Kidney (tissue), 14 donors: ENCODE data around the gene ARMH2. TPM values are rescaled to one million over a fixed set of nuclear protein-coding genes. Genes with fewer than 3 reads are reported as not detected.

Experiments
- DNase-seq, 5 donors: peaks; one replicate each; pipeline ENCODE4 v3.0.0-alpha.2; 2013 to 2020
- FAIRE-seq: peaks from 2 replicates; lab custom pipeline; 2012; peaks lifted over from hg19 to GRCh38; lab: Jason Lieb, UNC
- H3K27ac ChIP-seq, 2 donors: one replicate each; pipeline ENCODE4 v1.7.0; 2013; ENCODE audit warnings: low read depth in 2 of 2, low read length in 2 of 2, inconsistent platforms in 1 of 2
- H3K27me3 ChIP-seq: one replicate; pipeline ENCODE4 v1.7.1; 2013; ENCODE audit warnings: low read length, inconsistent platforms; ENCODE audit not compliant: control insufficient read depth, insufficient read depth
- H3K36me3 ChIP-seq, 3 donors: one replicate each; pipeline versions ENCODE4 v1.7.0 to v1.7.1; 2013; ENCODE audit warnings: low read length in 3 of 3, control low read depth in 1 of 3, inconsistent platforms in 1 of 3; ENCODE audit not compliant: insufficient read depth in 3 of 3, control insufficient read depth in 2 of 3
- H3K4me1 ChIP-seq, 3 donors: one replicate each; pipeline versions ENCODE4 v1.7.0 to v1.7.1; 2013; ENCODE audit warnings: low read length in 3 of 3, inconsistent platforms in 1 of 3, low read depth in 1 of 3; ENCODE audit not compliant: control insufficient read depth in 2 of 3, insufficient read depth in 2 of 3
- H3K4me3 ChIP-seq, 3 donors: one replicate each; pipeline versions ENCODE4 v1.7.0 to v1.8.1; 2013; ENCODE audit warnings: low read length in 3 of 3, control low read depth in 1 of 3, inconsistent platforms in 1 of 3
- H3K9ac ChIP-seq, 3 donors: one replicate each; pipeline versions ENCODE4 v1.7.0 to v1.7.1; 2013; ENCODE audit warnings: low read length in 3 of 3, control low read depth in 1 of 3, inconsistent platforms in 1 of 3
- H3K9me3 ChIP-seq, 3 donors: one replicate each; pipeline versions ENCODE4 v1.7.0 to v1.7.1; 2013; ENCODE audit warnings: low read length in 3 of 3, control low read depth in 1 of 3, inconsistent platforms in 1 of 3; ENCODE audit not compliant: control insufficient read depth in 2 of 3, insufficient read depth in 1 of 3
- intact Hi-C: fragments of 100-400 bp; cut with DNase I; formaldehyde crosslinking; loops from one replicate; pipeline ENCODE4 v1.11.1; 2022
- polyA plus RNA-seq: library from polyadenylated mRNA; stranded (reverse); fragments of 350-450 nt; fragmentation: Illumina TruSeq; extraction: RNeasy Lipid Tissue Mini Kit (QIAGEN cat#74804); gene quantifications from one replicate; pipeline ENCODE4 v1.2.3, GENCODE V29; 2014; ENCODE audit warnings: low read depth, low replicate concordance; ENCODE audit not compliant: insufficient read depth
- total RNA-seq: library from RNA; stranded (reverse); fragmentation: NEBNext Ultra II Directional; extraction: Animal tissue kit (Norgen Biotek cat#: 25700); gene quantifications from one replicate; pipeline ENCODE4 v1.2.1, GENCODE V29; 2021
- TF ChIP-seq, protein P1 (sequence below): IDR thresholded peaks from 3 replicates; pipeline ENCODE4 v1.5.1; 2012; ENCODE audit warnings: mild to moderate bottlenecking, moderate library complexity, borderline replicate concordance; ENCODE audit not compliant: insufficient read depth; ENCODE audit errors: extremely low read depth
- donor health status: control.
- donor health status: control.
- donor health status: control.
- donor health status: control.
- donor health status: control.
- donor health status: DM: yes; HTN: yes; CAD: no.
- donor health status: Normal renal cell carcinoma (clear cell type).

Gene ARMH2
- total and polyA plus RNA-seq, 2 donors from 2014 or later = not detected

DNA sequence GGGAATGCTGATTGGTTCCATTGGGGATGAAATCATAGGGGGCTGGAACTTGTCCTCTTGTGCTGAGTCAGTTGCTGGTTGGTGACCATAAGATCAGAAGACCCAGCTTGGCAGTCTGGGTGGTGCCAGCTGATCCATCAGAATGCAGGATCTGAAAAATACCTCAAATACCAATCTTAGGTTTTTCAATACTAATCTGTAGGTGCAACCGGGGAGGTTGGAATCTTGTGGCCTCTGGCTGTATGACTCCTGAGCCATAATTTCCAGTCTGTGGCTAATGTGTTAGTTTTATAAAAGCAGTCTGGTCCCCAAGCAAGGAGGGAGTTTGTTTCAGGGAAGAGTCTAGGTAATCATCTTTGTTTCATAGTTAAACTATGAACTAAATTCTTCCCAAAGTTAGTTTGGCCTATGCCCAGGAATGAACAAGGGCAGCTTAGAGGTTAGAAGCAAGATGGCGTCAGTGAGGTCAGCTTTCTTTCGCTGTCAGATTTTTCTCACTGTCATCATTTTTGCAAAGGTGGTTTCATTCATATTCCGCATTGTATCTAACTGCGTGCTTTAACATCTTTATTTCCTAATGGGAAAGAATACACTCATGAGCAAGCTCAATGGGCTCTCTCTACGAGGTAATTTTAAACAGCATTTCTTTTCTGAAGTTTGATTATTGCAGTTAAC is 2.0 kb downstream of the ARMH2 start:
- no peak overlapping the region for H3K4me3 ChIP-seq
- no peak overlapping the region for H3K27ac ChIP-seq
- no peaks in the 10 kb centered on the region for H3K4me1 ChIP-seq
- intact Hi-C loops = no loop called here
- DNase-seq = no peak
- H3K9me3 ChIP-seq = no peaks in the 10 kb centered on the region
- H3K36me3 ChIP-seq = no peaks in the 10 kb centered on the region
- H3K27me3 ChIP-seq = no peaks in the 10 kb centered on the region
- H3K9ac ChIP-seq = no peak overlapping the region
- no peak for FAIRE-seq
- TF ChIP-seq, protein P1, sequence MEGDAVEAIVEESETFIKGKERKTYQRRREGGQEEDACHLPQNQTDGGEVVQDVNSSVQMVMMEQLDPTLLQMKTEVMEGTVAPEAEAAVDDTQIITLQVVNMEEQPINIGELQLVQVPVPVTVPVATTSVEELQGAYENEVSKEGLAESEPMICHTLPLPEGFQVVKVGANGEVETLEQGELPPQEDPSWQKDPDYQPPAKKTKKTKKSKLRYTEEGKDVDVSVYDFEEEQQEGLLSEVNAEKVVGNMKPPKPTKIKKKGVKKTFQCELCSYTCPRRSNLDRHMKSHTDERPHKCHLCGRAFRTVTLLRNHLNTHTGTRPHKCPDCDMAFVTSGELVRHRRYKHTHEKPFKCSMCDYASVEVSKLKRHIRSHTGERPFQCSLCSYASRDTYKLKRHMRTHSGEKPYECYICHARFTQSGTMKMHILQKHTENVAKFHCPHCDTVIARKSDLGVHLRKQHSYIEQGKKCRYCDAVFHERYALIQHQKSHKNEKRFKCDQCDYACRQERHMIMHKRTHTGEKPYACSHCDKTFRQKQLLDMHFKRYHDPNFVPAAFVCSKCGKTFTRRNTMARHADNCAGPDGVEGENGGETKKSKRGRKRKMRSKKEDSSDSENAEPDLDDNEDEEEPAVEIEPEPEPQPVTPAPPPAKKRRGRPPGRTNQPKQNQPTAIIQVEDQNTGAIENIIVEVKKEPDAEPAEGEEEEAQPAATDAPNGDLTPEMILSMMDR = no peak

DNA sequence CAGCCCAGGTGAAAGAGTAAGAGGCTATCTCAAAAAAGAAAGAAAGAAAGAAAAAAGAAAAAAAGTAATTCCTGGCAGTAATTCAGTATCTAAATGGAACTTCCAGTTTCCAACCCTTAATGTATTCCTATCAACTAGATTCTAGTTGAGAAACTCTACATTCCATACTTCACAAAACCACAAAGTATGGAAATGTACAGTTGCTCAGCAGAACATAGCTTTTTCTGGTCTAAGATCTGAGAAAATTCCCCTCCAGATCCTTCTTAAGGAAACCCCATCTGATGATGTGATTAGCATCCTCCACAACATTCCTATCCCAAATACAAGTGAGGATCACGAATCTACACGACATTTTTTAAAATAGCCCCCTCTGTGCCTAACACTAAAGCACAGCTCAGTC is 3.6 kb downstream of the ARMH2 start:
- TF ChIP-seq, protein P1 = no peak
- Histone ChIP-seq H3K36me3 (no peaks in the 10 kb centered on the region), H3K9ac (no peak overlapping the region), H3K4me1 (no peaks in the 10 kb centered on the region), H3K27ac (no peak overlapping the region), H3K9me3 (no peaks in the 10 kb centered on the region), H3K4me3 (no peak overlapping the region), H3K27me3 (no peaks in the 10 kb centered on the region)
- intact Hi-C loops = no loop called here
- FAIRE-seq (no peak), DNase-seq (no peak)

DNA sequence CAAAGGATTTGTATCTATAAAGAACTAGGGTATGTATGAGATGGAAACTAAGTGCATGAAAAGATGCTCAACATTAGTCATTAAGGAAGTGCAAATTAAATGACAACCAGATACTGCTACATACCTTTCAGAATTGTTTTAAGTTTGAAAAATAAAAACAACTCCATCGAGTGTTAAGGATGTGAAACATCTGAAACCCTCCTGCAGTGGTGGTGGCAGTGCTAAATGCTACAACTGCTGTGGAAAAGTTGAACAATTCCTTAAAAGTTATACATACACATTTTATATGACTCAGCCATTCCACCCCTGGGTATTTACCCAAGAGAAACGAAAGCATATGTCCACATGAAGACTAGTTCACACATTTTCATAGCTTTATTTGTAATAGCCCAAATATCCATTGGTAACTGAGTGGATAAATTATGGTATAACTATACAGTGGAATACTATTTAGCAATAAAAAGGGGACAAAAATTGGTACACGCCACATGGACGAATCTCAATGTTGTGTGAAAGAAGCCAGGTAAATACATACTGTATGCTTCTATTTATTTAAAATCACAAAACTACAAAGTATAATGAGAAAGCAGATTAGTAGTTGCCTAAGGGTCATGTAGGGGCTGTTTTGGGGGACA is 10.6 kb downstream of the ARMH2 start:
- TF ChIP-seq, protein P1 = no peak
- Histone ChIP-seq H3K9me3 (no peaks in the 10 kb centered on the region), H3K27ac (no peak overlapping the region), H3K27me3 (no peaks in the 10 kb centered on the region), H3K4me3 (no peak overlapping the region), H3K4me1 (no peaks in the 10 kb centered on the region), H3K36me3 (peaks cover 3 to 12% (median 8%) of the 10 kb centered on the region in 3 donors), H3K9ac (no peak overlapping the region)
- intact Hi-C loops = no loop called here
- FAIRE-seq (no peak), DNase-seq (no peak)
